ENCODE measurements around the gene NTRK3.

DNA sequence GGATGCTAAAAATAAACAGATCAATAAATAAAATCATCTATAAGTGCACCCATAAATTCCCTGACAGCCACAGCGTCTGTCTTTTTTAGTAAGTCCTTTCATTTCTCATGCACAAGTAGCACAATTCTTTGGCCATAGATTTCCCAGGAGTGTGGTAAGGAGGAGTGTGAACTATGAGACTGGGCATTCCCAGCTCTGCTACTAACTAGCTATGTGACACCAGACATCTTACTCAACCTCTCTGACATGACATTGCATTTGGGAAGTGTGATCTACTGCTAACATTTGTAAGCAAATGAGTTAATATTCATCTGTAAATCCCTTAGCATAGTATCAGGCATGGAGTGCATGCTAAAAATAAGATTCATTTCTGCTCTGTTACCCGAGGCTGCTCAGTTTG, 301.7 kb downstream of the NTRK3 start:
- TF ChIP-seq TARDBP (IDR thresholded peaks at IDR 0.05) = no peak
- TF ChIP-seq ARNT (IDR thresholded peaks at IDR 0.05) = no peak
- TF ChIP-seq, protein P1, sequence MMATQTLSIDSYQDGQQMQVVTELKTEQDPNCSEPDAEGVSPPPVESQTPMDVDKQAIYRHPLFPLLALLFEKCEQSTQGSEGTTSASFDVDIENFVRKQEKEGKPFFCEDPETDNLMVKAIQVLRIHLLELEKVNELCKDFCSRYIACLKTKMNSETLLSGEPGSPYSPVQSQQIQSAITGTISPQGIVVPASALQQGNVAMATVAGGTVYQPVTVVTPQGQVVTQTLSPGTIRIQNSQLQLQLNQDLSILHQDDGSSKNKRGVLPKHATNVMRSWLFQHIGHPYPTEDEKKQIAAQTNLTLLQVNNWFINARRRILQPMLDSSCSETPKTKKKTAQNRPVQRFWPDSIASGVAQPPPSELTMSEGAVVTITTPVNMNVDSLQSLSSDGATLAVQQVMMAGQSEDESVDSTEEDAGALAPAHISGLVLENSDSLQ (IDR thresholded peaks at IDR 0.05) = no peak
- no peak for TF ChIP-seq ELF4 (IDR thresholded peaks at IDR 0.05)
- no peak for TF ChIP-seq SP1 (IDR thresholded peaks at IDR 0.05)
- TF ChIP-seq SUZ12 (IDR thresholded peaks at IDR 0.05) = no peak
- TF ChIP-seq CTBP1 (IDR thresholded peaks at IDR 0.05; ENCODE audit: borderline replicate concordance) = no peak
- no peak for TF ChIP-seq BHLHE40 (IDR thresholded peaks at IDR 0.05; ENCODE audit: borderline replicate concordance)
- TF ChIP-seq FOXA1 (IDR thresholded peaks at IDR 0.05) = no peak
- no peak for TF ChIP-seq LEF1 (IDR thresholded peaks at IDR 0.05; ENCODE audit: borderline replicate concordance)
- no peak for TF ChIP-seq L3MBTL2 (conservative IDR thresholded peaks at IDR 0.05)
- no peak for TF ChIP-seq HDGF (IDR thresholded peaks at IDR 0.05; ENCODE audit: borderline replicate concordance)
- TF ChIP-seq ZNF384 (IDR thresholded peaks at IDR 0.05) = no peak
- TF ChIP-seq FOXK2 (IDR thresholded peaks at IDR 0.05) = no peak

Data from HEK293T (cell line).